Liver (tissue), 9 donors: ENCODE measurements around the gene KIAA0513. TPM values are rescaled to one million over a fixed set of nuclear protein-coding genes. Genes with fewer than 3 reads are reported as not detected.
A peak's percentile ranks its signal among the peaks of the same experiment; 100 is the strongest.

Experiments used
- DNase-seq: peaks from one replicate; pipeline ENCODE4 v3.0.0-alpha.2; 2017; ENCODE audit warnings: low spot score
- H3K27ac ChIP-seq, 2 donors: one replicate each; pipeline ENCODE4 v1.7.0; 2013; ENCODE audit warnings: inconsistent platforms in 2 of 2, low read length in 2 of 2, control low read depth in 1 of 2, low read depth in 1 of 2, mild to moderate bottlenecking in 1 of 2
- H3K27me3 ChIP-seq, 4 donors: one replicate each; pipeline versions ENCODE4 v1.6.1 to v1.7.0; 2013; ENCODE audit warnings: low read length in 3 of 4, inconsistent platforms in 1 of 4, mild to moderate bottlenecking in 1 of 4, moderate library complexity in 1 of 4; ENCODE audit not compliant: control insufficient read depth in 4 of 4, insufficient read depth in 4 of 4
- H3K36me3 ChIP-seq, 4 donors: one replicate each; pipeline versions ENCODE4 v1.6.1 to v1.7.0; 2013; ENCODE audit warnings: low read length in 3 of 4, mild to moderate bottlenecking in 3 of 4, low read depth in 1 of 4, moderate library complexity in 1 of 4; ENCODE audit not compliant: control insufficient read depth in 4 of 4, insufficient read depth in 3 of 4
- H3K4me1 ChIP-seq, 4 donors: one replicate each; pipeline versions ENCODE4 v1.6.1 to v1.7.0; 2013; ENCODE audit warnings: low read length in 3 of 4, mild to moderate bottlenecking in 3 of 4, moderate library complexity in 1 of 4; ENCODE audit not compliant: control insufficient read depth in 4 of 4, insufficient read depth in 4 of 4
- H3K4me3 ChIP-seq, 3 donors: one replicate each; pipeline versions ENCODE4 v1.6.1 to v1.7.0; 2013; ENCODE audit warnings: low read length in 3 of 3, control low read depth in 1 of 3, low read depth in 1 of 3, mild to moderate bottlenecking in 1 of 3
- H3K9ac ChIP-seq, 2 donors: one replicate each; pipeline ENCODE4 v1.7.0; 2013; ENCODE audit warnings: low read length in 2 of 2, mild to moderate bottlenecking in 2 of 2, moderate library complexity in 2 of 2, control low read depth in 1 of 2, low read depth in 1 of 2
- H3K9me3 ChIP-seq, 4 donors: one replicate each; pipeline versions ENCODE4 v1.6.1 to v1.7.0; 2013; ENCODE audit warnings: low read length in 3 of 4; ENCODE audit not compliant: control insufficient read depth in 4 of 4
- FOXA1 ChIP-seq: IDR thresholded peaks from 2 replicates; pipeline ENCODE4 v1.6.1; 2016; ENCODE audit warnings: antibody characterized with exemption
- FOXA2 ChIP-seq: IDR thresholded peaks from 2 replicates; pipeline ENCODE4 v1.6.1; 2016; ENCODE audit warnings: antibody characterized with exemption
- GABPA ChIP-seq, 2 donors: IDR thresholded peaks in 1 of 2; conservative IDR thresholded peaks in 1 of 2; 2 replicates each; pipeline ENCODE4 v1.6.1; 2016; ENCODE audit warnings: antibody characterized with exemption in 2 of 2, mild to moderate bottlenecking in 1 of 2, moderate library complexity in 1 of 2
- HNF4A ChIP-seq, 2 donors: conservative IDR thresholded peaks; 2 replicates each; pipeline ENCODE4 v1.6.1; 2016; ENCODE audit warnings: antibody characterized with exemption in 2 of 2, mild to moderate bottlenecking in 2 of 2
- HNF4G ChIP-seq: IDR thresholded peaks from 2 replicates; pipeline ENCODE4 v1.6.1; 2016; ENCODE audit warnings: antibody characterized with exemption
- JUND ChIP-seq, 2 donors: IDR thresholded peaks; 2 replicates each; pipeline ENCODE4 v1.6.1; 2016; ENCODE audit warnings: antibody characterized with exemption in 2 of 2
- MAX ChIP-seq: IDR thresholded peaks from 2 replicates; pipeline ENCODE4 v1.6.1; 2016; ENCODE audit warnings: antibody characterized with exemption
- NR2F2 ChIP-seq: IDR thresholded peaks from 2 replicates; pipeline ENCODE4 v1.6.1; 2016; ENCODE audit warnings: antibody characterized with exemption
- RAD21 ChIP-seq, 2 donors: IDR thresholded peaks; 2 replicates each; pipeline ENCODE4 v1.6.1; 2016; ENCODE audit warnings: antibody characterized with exemption in 2 of 2, mild to moderate bottlenecking in 2 of 2
- RXRA ChIP-seq, 2 donors: IDR thresholded peaks; 2 replicates each; pipeline ENCODE4 v1.6.1; 2017 to 2018; ENCODE audit warnings: antibody characterized with exemption in 2 of 2, mild to moderate bottlenecking in 1 of 2
- SP1 ChIP-seq: IDR thresholded peaks from 2 replicates; pipeline ENCODE4 v1.6.1; 2018; ENCODE audit warnings: antibody characterized with exemption, mild to moderate bottlenecking
- TAF1 ChIP-seq: conservative IDR thresholded peaks from 2 replicates; pipeline ENCODE4 v1.6.1; 2016; ENCODE audit warnings: antibody characterized with exemption, mild to moderate bottlenecking
- YY1 ChIP-seq: IDR thresholded peaks from 2 replicates; pipeline ENCODE4 v1.6.1; 2016; ENCODE audit warnings: antibody characterized with exemption, mild to moderate bottlenecking
- ZBTB33 ChIP-seq: IDR thresholded peaks from 2 replicates; pipeline ENCODE4 v1.6.1; 2016; ENCODE audit warnings: antibody characterized with exemption
- WGBS: extraction: QIAGEN DNeasy Blood & Tissue Kit; methylation state at CpG from one replicate; pipeline ENCODE4 v1.1.7; 2013; 5-methylcytosine and 5-hydroxymethylcytosine counted together
- polyA plus RNA-seq, 2 donors: library from polyadenylated mRNA; stranded (reverse) in 1 of 2; unstranded in 1 of 2; fragments of 200-250 nt in 1 of 2; fragments of >200 nt in 1 of 2; fragmentation: Nextera tagmentation in 1 of 2; extraction: Ambion mirVana in 1 of 2; gene quantifications; one replicate each; pipeline versions ENCODE4 v1.2.1 to v1.2.3, GENCODE V29; 2013 to 2015
- total RNA-seq, 2 donors: library from RNA; depleted of rRNA; stranded (reverse); fragments of >200 nt; gene quantifications; one replicate each; pipeline ENCODE4 v1.2.3, GENCODE V29; 2014
- TF ChIP-seq, protein P1 (sequence below): IDR thresholded peaks from 2 replicates; pipeline ENCODE4 v1.6.1; 2016; ENCODE audit warnings: antibody characterized with exemption, mild to moderate bottlenecking
- TF ChIP-seq, protein P2 (sequence below): fragments of 150-350 bp; IDR thresholded peaks from 2 replicates; pipeline ENCODE4 v1.5.1; 2017; ENCODE audit warnings: improper control_type of control experiment, low read depth, low read length; ENCODE audit not compliant: missing input control
- TF ChIP-seq, protein P3 (sequence below): IDR thresholded peaks from 2 replicates; pipeline ENCODE4 v1.6.1; 2016; ENCODE audit warnings: antibody characterized with exemption
- donor health status: healthy.
- donor health status: healthy.
- donor health status: healthy.
- donor health status: healthy.
- donor health status: healthy.

The KIAA0513 gene
- total and polyA plus RNA-seq, 4 donors, result 1.5 to 5.9 (median 2.9) TPM

- 57% methylated on average over 4 of the region's 4 CpGs for WGBS
- no peak for DNase-seq
- Histone ChIP-seq H3K4me3 (peak overlapping the region in 1 of 3 donors; percentile 92), H3K27ac (no peak overlapping the region), H3K9ac (peak overlapping the region in 1 of 2 donors; percentile 97), H3K9me3 (no peaks in the 10 kb centered on the region), H3K4me1 (peaks cover 0 to 15% (median 9%) of the 10 kb centered on the region in 4 donors), H3K36me3 (no peaks in the 10 kb centered on the region), H3K27me3 (no peaks in the 10 kb centered on the region)
- TF ChIP-seq GABPA (IDR thresholded peaks at IDR 0.05 in 1 of 2, conservative IDR thresholded peaks at IDR 0.05 in 1 of 2) (no peak), ZBTB33 (no peak), HNF4A (conservative IDR thresholded peaks at IDR 0.05) (no peak), JUND (IDR thresholded peaks at IDR 0.05) (no peak), RAD21 (IDR thresholded peaks at IDR 0.05) (no peak), YY1 (no peak)
- TF ChIP-seq, protein P1, sequence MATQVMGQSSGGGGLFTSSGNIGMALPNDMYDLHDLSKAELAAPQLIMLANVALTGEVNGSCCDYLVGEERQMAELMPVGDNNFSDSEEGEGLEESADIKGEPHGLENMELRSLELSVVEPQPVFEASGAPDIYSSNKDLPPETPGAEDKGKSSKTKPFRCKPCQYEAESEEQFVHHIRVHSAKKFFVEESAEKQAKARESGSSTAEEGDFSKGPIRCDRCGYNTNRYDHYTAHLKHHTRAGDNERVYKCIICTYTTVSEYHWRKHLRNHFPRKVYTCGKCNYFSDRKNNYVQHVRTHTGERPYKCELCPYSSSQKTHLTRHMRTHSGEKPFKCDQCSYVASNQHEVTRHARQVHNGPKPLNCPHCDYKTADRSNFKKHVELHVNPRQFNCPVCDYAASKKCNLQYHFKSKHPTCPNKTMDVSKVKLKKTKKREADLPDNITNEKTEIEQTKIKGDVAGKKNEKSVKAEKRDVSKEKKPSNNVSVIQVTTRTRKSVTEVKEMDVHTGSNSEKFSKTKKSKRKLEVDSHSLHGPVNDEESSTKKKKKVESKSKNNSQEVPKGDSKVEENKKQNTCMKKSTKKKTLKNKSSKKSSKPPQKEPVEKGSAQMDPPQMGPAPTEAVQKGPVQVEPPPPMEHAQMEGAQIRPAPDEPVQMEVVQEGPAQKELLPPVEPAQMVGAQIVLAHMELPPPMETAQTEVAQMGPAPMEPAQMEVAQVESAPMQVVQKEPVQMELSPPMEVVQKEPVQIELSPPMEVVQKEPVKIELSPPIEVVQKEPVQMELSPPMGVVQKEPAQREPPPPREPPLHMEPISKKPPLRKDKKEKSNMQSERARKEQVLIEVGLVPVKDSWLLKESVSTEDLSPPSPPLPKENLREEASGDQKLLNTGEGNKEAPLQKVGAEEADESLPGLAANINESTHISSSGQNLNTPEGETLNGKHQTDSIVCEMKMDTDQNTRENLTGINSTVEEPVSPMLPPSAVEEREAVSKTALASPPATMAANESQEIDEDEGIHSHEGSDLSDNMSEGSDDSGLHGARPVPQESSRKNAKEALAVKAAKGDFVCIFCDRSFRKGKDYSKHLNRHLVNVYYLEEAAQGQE, result no peak
These were observed 892 bp upstream of the KIAA0513 start for GRCh38 chr16:85026703-85027102.

GRCh38 chr16:85027958-85028684, 526 bp downstream of the KIAA0513 start:
- WGBS, result 7% methylated on average over 41 of the region's 41 CpGs
- Histone ChIP-seq H3K9me3 (no peaks in the 10 kb centered on the region), H3K27ac (peak overlapping the region; percentile 2 to 83), H3K9ac (peak overlapping the region in 1 of 2 donors; percentile 62), H3K4me1 (peaks cover 0 to 15% (median 9%) of the 10 kb centered on the region in 4 donors), H3K36me3 (no peaks in the 10 kb centered on the region), H3K4me3 (peak overlapping the region; percentile 57 to 92 (median 59)), H3K27me3 (no peaks in the 10 kb centered on the region)
- no peak for DNase-seq
- TF ChIP-seq TAF1 (no peak), SP1 (no peak), JUND (IDR thresholded peaks at IDR 0.05) (no peak), NR2F2 (no peak), MAX (no peak), FOXA2 (no peak), RAD21 (IDR thresholded peaks at IDR 0.05) (no peak), HNF4G (no peak), RXRA (IDR thresholded peaks at IDR 0.05) (no peak), YY1 (no peak), FOXA1 (no peak)
- TF ChIP-seq, protein P2, sequence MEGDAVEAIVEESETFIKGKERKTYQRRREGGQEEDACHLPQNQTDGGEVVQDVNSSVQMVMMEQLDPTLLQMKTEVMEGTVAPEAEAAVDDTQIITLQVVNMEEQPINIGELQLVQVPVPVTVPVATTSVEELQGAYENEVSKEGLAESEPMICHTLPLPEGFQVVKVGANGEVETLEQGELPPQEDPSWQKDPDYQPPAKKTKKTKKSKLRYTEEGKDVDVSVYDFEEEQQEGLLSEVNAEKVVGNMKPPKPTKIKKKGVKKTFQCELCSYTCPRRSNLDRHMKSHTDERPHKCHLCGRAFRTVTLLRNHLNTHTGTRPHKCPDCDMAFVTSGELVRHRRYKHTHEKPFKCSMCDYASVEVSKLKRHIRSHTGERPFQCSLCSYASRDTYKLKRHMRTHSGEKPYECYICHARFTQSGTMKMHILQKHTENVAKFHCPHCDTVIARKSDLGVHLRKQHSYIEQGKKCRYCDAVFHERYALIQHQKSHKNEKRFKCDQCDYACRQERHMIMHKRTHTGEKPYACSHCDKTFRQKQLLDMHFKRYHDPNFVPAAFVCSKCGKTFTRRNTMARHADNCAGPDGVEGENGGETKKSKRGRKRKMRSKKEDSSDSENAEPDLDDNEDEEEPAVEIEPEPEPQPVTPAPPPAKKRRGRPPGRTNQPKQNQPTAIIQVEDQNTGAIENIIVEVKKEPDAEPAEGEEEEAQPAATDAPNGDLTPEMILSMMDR, result no peak
- TF ChIP-seq, protein P3, sequence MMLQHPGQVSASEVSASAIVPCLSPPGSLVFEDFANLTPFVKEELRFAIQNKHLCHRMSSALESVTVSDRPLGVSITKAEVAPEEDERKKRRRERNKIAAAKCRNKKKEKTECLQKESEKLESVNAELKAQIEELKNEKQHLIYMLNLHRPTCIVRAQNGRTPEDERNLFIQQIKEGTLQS, result no peak
- TF ChIP-seq, protein P1, result no peak
